Calu3 (cell line): ENCODE results near the gene TTC9B. TPM values are rescaled to one million over a fixed set of nuclear protein-coding genes. Genes with fewer than 3 reads are reported as not detected.

Source experiments
- BruUV-seq: library from RNA; stranded (reverse); fragments of 400-500 nt; replicated peaks from 2 replicates; lab custom pipeline; 2021; lab: Mats Ljungman, UMichigan
- CTCF ChIA-PET: fragments of 300-600 bp; sonication (Branson Sonifier 250); formaldehyde crosslinking; loops from one replicate; lab custom pipeline; 2022; ENCODE audit warnings: antibody characterized with exemption; lab: Charles Lee
- DNase-seq: peaks from one replicate; pipeline ENCODE4 v3.0.0; 2022
- H3K27ac Mint-ChIP-seq: one replicate; pipeline ENCODE4 v1.8.0; 2022; ENCODE audit warnings: mixed read lengths; ENCODE audit not compliant: unreplicated experiment
- H3K27me3 Mint-ChIP-seq: one replicate; pipeline ENCODE4 v1.8.0; 2022; ENCODE audit warnings: mixed read lengths; ENCODE audit not compliant: unreplicated experiment
- H3K36me3 Mint-ChIP-seq: one replicate; pipeline ENCODE4 v1.8.0; 2022; ENCODE audit warnings: mild to moderate bottlenecking, moderate library complexity, mixed read lengths; ENCODE audit not compliant: insufficient read depth, unreplicated experiment
- H3K4me1 Mint-ChIP-seq: one replicate; pipeline ENCODE4 v1.8.0; 2022; ENCODE audit warnings: mild to moderate bottlenecking, low read depth, mixed read lengths; ENCODE audit not compliant: unreplicated experiment
- H3K4me3 Mint-ChIP-seq: one replicate; pipeline ENCODE4 v1.8.0; 2022; ENCODE audit warnings: mild to moderate bottlenecking, low read depth, moderate library complexity, mixed read lengths; ENCODE audit not compliant: unreplicated experiment
- H3K9me3 Mint-ChIP-seq: one replicate; pipeline ENCODE4 v1.8.0; 2022; ENCODE audit warnings: low read depth, mixed read lengths; ENCODE audit not compliant: unreplicated experiment
- CTCF ChIP-seq: fragments of 200-600 bp; IDR thresholded peaks from one replicate; pipeline ENCODE4 v1.8.0; 2022; ENCODE audit warnings: antibody characterized with exemption; ENCODE audit not compliant: unreplicated experiment
- intact Hi-C: fragments of 100-400 bp; cut with micrococcal nuclease; formaldehyde crosslinking; loops from one replicate; pipeline ENCODE4 v1.10.0; 2022; ENCODE audit not compliant: unreplicated experiment
- total RNA-seq: library from RNA; stranded (reverse); gene quantifications from 2 replicates; pipeline ENCODE4 v1.2.3, GENCODE V29; 2022

Gene TTC9B
- total RNA-seq, 1 experiment from 2014 or later: not detected

GRCh38 chr19:40224342-40225150 lies 6.4 kb upstream of the TTC9B start:
- Mint-ChIP-seq H3K27ac (no peak overlapping the region), H3K27me3 (peaks cover 43% of the 10 kb centered on the region), H3K4me1 (peaks cover 48% of the 10 kb centered on the region), H3K4me3 (peak overlapping the region; percentile 51), H3K36me3 (peaks cover 33% of the 10 kb centered on the region), H3K9me3 (peaks cover 6% of the 10 kb centered on the region)
- no TSS peak for BruUV-seq
- TF ChIP-seq CTCF: no peak
- intact Hi-C loops: no loop called here
- CTCF ChIA-PET: interaction anchor here (0.6 kb wide), 1 partner anchor 59 kb away, joined by 3 read pairs; no protein-coding TSS in a partner anchor
- peak; percentile 35 for DNase-seq

- Mint-ChIP-seq H3K9me3 (peaks cover 6% of the 10 kb centered on the region), H3K27me3 (peaks cover 41% of the 10 kb centered on the region), H3K4me3 (no peak overlapping the region), H3K4me1 (peaks cover 58% of the 10 kb centered on the region), H3K36me3 (peaks cover 31% of the 10 kb centered on the region), H3K27ac (no peak overlapping the region)
- CTCF ChIA-PET: no interaction called here
- intact Hi-C loops: no loop called here
- no peak for TF ChIP-seq CTCF
- BruUV-seq: no TSS peak
- peak; percentile 27 for DNase-seq
Observed at GRCh38 chr19:40223135-40223822, 5.1 kb upstream of the TTC9B start.

- TF ChIP-seq CTCF: peak; percentile 90
- Mint-ChIP-seq H3K4me3 (peak overlapping the region; percentile 12), H3K9me3 (peaks cover 6% of the 10 kb centered on the region), H3K27ac (peak overlapping the region; percentile 82), H3K36me3 (peaks cover 33% of the 10 kb centered on the region), H3K27me3 (peaks cover 32% of the 10 kb centered on the region), H3K4me1 (peaks cover 60% of the 10 kb centered on the region)
- CTCF ChIA-PET: no interaction called here
- peak; percentile 82 for DNase-seq
- intact Hi-C loops: loop anchor here (1.0 kb wide), 1 partner anchor 82 kb away; no protein-coding TSS in a partner anchor
- no TSS peak for BruUV-seq
Observed at GRCh38 chr19:40221858-40222619, 3.9 kb upstream of the TTC9B start.

GRCh38 chr19:40220674-40221073 lies 2.5 kb upstream of the TTC9B start:
- peaks cover 56% of the 10 kb centered on the region for H3K4me1 Mint-ChIP-seq
- DNase-seq: no peak
- no peak for TF ChIP-seq CTCF
- intact Hi-C loops: no loop called here
- CTCF ChIA-PET: no interaction called here
- peak overlapping the region; percentile 42 for H3K4me3 Mint-ChIP-seq
- H3K36me3 Mint-ChIP-seq: peaks cover 30% of the 10 kb centered on the region
- BruUV-seq: no TSS peak
- H3K9me3 Mint-ChIP-seq: peaks cover 6% of the 10 kb centered on the region
- peak overlapping the region; percentile 62 for H3K27ac Mint-ChIP-seq
- peaks cover 31% of the 10 kb centered on the region for H3K27me3 Mint-ChIP-seq
